ENCODE results near the gene SGMS2. TPM values are rescaled to one million over a fixed set of nuclear protein-coding genes. Genes with fewer than 3 reads are reported as not detected.
"Not testable (repeated sequence)": the region's sequence is repeated elsewhere in the genome, so short reads cannot be mapped to it uniquely, and the experiment has no call there.

SGMS2 gene
- total RNA-seq, 1 donor from 2014 or later, result 17.3 TPM

- DNase-seq (ENCODE audit: low spot score), result no peak
Measured at GRCh38 chr4:107908377-107908776, 83.6 kb downstream of the SGMS2 start.

GRCh38 chr4:107913283-107913899 lies 88.7 kb downstream of the SGMS2 start:
- peak; percentile 60 for DNase-seq (ENCODE audit: low spot score)

GRCh38 chr4:107915220-107915619 lies 90.5 kb downstream of the SGMS2 start:
- DNase-seq (ENCODE audit: low spot score), result no peak

GRCh38 chr4:107916623-107917022 lies 91.9 kb downstream of the SGMS2 start:
- no peak for DNase-seq (ENCODE audit: low spot score)

GRCh38 chr4:107917500-107917899 lies 92.8 kb downstream of the SGMS2 start:
- no peak for DNase-seq (ENCODE audit: low spot score)

- DNase-seq (ENCODE audit: low spot score), result no peak
Measured at GRCh38 chr4:107922486-107923473, 98.0 kb downstream of the SGMS2 start.

GRCh38 chr4:107925713-107926112 lies 101.0 kb downstream of the SGMS2 start:
- not testable (repeated sequence) for DNase-seq (ENCODE audit: low spot score)

GRCh38 chr4:107926875-107927274 lies 102.1 kb downstream of the SGMS2 start:
- DNase-seq (ENCODE audit: low spot score), result not testable (repeated sequence)

GRCh38 chr4:107930821-107931774 lies 106.4 kb downstream of the SGMS2 start, which contains the start of gene CYP2U1:
Gene CYP2U1 (plus strand): TSS chr4:107931549. CDS start chr4:107931644, 95 bp downstream.
- DNase-seq (ENCODE audit: low spot score), result peak; percentile 84

GRCh38 chr4:107931775-107932321 lies 107.1 kb downstream of the SGMS2 start:
- peak; percentile 44 for DNase-seq (ENCODE audit: low spot score)

- no peak for DNase-seq (ENCODE audit: low spot score)
Measured at GRCh38 chr4:107935246-107935645, 110.5 kb downstream of the SGMS2 start.

- no peak for DNase-seq (ENCODE audit: low spot score)
Measured at GRCh38 chr4:107937040-107937439, 112.3 kb downstream of the SGMS2 start.

- DNase-seq (ENCODE audit: low spot score), result no peak
Measured at GRCh38 chr4:107939307-107939706, 114.6 kb downstream of the SGMS2 start.

GRCh38 chr4:107945809-107946208 lies 121.1 kb downstream of the SGMS2 start:
- DNase-seq (ENCODE audit: low spot score), result no peak

- no peak for DNase-seq (ENCODE audit: low spot score)
Measured at GRCh38 chr4:107950746-107951540, 126.2 kb downstream of the SGMS2 start.

GRCh38 chr4:107951551-107951950 lies 126.8 kb downstream of the SGMS2 start:
- no peak for DNase-seq (ENCODE audit: low spot score)

- DNase-seq (ENCODE audit: low spot score), result no peak
Measured at GRCh38 chr4:107956011-107956410, 131.3 kb downstream of the SGMS2 start.

Measured in ureter (tissue), 1 donor.